GM21825 (cell line): ENCODE measurements around the gene VWCE.
"Not testable (repeated sequence)": the region's sequence is repeated elsewhere in the genome, so short reads cannot be mapped to it uniquely, and the experiment has no call there.

Experiments
- ATAC-seq: cut with Tn5 transposase; IDR thresholded peaks from one replicate; pipeline ENCODE4 v1.9.1; 2021; ENCODE audit warnings: mild to moderate bottlenecking, moderate library complexity; ENCODE audit not compliant: unreplicated experiment

VWCE gene

GRCh38 chr11:61259363-61259762 lies 35.8 kb downstream of the VWCE start:
- ATAC-seq = no peak

GRCh38 chr11:61258546-61258945 lies 36.6 kb downstream of the VWCE start:
- ATAC-seq = no peak

- ATAC-seq = no peak
Measured at GRCh38 chr11:61256710-61257482, 38.2 kb downstream of the VWCE start.

- peak; percentile 73 for ATAC-seq
Measured at GRCh38 chr11:61254403-61255025, 40.6 kb downstream of the VWCE start.

- ATAC-seq = not testable (repeated sequence)
Measured at GRCh38 chr11:61252332-61252731, 42.8 kb downstream of the VWCE start.

- not testable (repeated sequence) for ATAC-seq
Measured at GRCh38 chr11:61250796-61251765, 44.0 kb downstream of the VWCE start.

- not testable (repeated sequence) for ATAC-seq
Measured at GRCh38 chr11:61249201-61249600, 45.9 kb downstream of the VWCE start.

- ATAC-seq = not testable (repeated sequence)
Measured at GRCh38 chr11:61248071-61248470, 47.0 kb downstream of the VWCE start.

GRCh38 chr11:61245284-61245964 lies 49.7 kb downstream of the VWCE start:
- ATAC-seq = not testable (repeated sequence)

GRCh38 chr11:61241526-61241925 lies 53.6 kb downstream of the VWCE start:
- ATAC-seq = not testable (repeated sequence)

- not testable (repeated sequence) for ATAC-seq
Measured at GRCh38 chr11:61240875-61241274, 54.2 kb downstream of the VWCE start, which contains the start of gene PGA5. Gene PGA5 (plus strand): TSS chr11:61241175. CDS start chr11:61241227, 52 bp downstream.

GRCh38 chr11:61240288-61240687 lies 54.8 kb downstream of the VWCE start:
- not testable (repeated sequence) for ATAC-seq

- ATAC-seq = not testable (repeated sequence)
Measured at GRCh38 chr11:61237130-61237529, 58.0 kb downstream of the VWCE start.

- not testable (repeated sequence) for ATAC-seq
Measured at GRCh38 chr11:61232548-61233145, 62.5 kb downstream of the VWCE start.

GRCh38 chr11:61231585-61231984 lies 63.5 kb downstream of the VWCE start:
- not testable (repeated sequence) for ATAC-seq

- ATAC-seq = not testable (repeated sequence)
Measured at GRCh38 chr11:61231033-61231432, 64.1 kb downstream of the VWCE start.

GRCh38 chr11:61229458-61229857 lies 65.7 kb downstream of the VWCE start:
- not testable (repeated sequence) for ATAC-seq

- not testable (repeated sequence) for ATAC-seq
Measured at GRCh38 chr11:61226457-61227137, 68.5 kb downstream of the VWCE start.

- not testable (repeated sequence) for ATAC-seq
Measured at GRCh38 chr11:61222692-61223091, 72.4 kb downstream of the VWCE start.
